ENCODE data around the gene ABTB2.

DNA sequence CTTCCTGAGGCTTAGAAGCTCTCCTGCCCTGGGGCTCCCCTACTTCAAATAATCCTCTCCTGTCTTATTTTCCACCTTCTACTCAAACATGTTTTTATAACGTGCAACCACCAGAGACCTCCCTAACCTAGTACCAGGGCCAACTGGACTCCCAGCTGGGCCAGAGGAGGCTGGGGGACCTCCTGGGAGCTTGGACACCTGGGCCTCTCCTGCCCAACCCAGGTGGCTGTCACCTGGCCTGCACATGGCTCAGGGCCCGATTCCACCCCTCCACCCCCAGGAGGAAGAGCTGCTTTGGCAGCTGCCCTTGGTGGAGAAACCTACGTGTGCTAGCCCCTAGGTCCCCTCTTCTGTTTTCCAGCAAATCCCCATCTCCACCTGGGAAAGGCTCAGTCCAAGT, 105.2 kb downstream of the ABTB2 start:
- TF ChIP-seq, protein P1, sequence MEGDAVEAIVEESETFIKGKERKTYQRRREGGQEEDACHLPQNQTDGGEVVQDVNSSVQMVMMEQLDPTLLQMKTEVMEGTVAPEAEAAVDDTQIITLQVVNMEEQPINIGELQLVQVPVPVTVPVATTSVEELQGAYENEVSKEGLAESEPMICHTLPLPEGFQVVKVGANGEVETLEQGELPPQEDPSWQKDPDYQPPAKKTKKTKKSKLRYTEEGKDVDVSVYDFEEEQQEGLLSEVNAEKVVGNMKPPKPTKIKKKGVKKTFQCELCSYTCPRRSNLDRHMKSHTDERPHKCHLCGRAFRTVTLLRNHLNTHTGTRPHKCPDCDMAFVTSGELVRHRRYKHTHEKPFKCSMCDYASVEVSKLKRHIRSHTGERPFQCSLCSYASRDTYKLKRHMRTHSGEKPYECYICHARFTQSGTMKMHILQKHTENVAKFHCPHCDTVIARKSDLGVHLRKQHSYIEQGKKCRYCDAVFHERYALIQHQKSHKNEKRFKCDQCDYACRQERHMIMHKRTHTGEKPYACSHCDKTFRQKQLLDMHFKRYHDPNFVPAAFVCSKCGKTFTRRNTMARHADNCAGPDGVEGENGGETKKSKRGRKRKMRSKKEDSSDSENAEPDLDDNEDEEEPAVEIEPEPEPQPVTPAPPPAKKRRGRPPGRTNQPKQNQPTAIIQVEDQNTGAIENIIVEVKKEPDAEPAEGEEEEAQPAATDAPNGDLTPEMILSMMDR (IDR thresholded peaks at IDR 0.05) = no peak
- no peak for TF ChIP-seq POLR2A (IDR thresholded peaks at IDR 0.05)

All from tibial nerve (tissue), 3 donors.